Body of pancreas (tissue), 4 donors: Measurements from ENCODE around the gene OAS1.
"Not testable (repeated sequence)": the region's sequence is repeated elsewhere in the genome, so short reads cannot be mapped to it uniquely, and the experiment has no call there.

Experiments used
- POLR2A ChIP-seq, 3 donors: fragments of 450-650 bp; IDR thresholded peaks; one replicate each; pipeline ENCODE4 v1.6.1; 2016; ENCODE audit warnings: antibody characterized with exemption in 3 of 3, mild to moderate bottlenecking in 2 of 3
- TF ChIP-seq, protein P1 (sequence below), 7 experiments: fragments of 450-650 bp in 4 of 7; fragments of 200-600 bp in 3 of 7; sonication (generic) in 3 of 7; IDR thresholded peaks; one replicate each; pipeline ENCODE4 v1.5.1; 2016 to 2019; ENCODE audit warnings: antibody characterized with exemption in 7 of 7

- TF ChIP-seq, protein P1, sequence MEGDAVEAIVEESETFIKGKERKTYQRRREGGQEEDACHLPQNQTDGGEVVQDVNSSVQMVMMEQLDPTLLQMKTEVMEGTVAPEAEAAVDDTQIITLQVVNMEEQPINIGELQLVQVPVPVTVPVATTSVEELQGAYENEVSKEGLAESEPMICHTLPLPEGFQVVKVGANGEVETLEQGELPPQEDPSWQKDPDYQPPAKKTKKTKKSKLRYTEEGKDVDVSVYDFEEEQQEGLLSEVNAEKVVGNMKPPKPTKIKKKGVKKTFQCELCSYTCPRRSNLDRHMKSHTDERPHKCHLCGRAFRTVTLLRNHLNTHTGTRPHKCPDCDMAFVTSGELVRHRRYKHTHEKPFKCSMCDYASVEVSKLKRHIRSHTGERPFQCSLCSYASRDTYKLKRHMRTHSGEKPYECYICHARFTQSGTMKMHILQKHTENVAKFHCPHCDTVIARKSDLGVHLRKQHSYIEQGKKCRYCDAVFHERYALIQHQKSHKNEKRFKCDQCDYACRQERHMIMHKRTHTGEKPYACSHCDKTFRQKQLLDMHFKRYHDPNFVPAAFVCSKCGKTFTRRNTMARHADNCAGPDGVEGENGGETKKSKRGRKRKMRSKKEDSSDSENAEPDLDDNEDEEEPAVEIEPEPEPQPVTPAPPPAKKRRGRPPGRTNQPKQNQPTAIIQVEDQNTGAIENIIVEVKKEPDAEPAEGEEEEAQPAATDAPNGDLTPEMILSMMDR (IDR thresholded peaks at IDR 0.05) = not testable (repeated sequence)
- not testable (repeated sequence) for TF ChIP-seq POLR2A (IDR thresholded peaks at IDR 0.05)
Measured at GRCh38 chr12:112926416-112927033, 19.8 kb downstream of the OAS1 start.
